Measurements from ENCODE around the gene KCNG2.

The KCNG2 gene

DNA sequence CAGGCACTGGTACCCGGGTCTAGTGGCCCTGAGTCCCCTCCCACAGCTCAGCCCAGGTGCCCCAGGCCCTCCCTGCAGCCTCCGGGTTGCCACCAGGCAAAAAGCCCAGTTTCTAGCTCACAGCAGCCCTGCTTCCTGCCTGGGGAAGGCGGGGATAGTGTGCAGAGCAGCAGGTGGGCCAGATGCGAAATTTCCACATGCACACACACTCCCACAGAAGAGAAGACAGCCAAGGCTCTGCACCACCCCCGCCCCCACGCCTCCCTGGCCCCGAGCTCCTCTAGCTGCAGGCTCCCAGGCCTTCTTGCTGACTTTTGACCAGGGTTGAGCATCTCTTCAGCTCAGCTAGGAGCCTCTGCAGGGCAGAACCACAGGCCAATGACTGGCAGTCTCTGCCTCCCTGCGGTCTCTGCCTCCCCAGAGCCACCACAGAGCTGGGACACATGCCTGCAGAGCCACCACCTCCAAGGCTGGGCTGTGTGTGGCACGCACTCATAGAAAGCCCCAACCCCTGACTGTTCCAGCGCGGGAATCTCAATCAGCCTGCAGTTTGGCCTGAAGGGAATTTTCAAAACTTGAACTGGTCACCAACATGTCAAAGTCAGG lies 146.5 kb downstream of the KCNG2 start:
- H3K4me3 ChIP-seq (ENCODE audit: low read length): no peak overlapping the region
- H4K20me1 ChIP-seq (ENCODE audit: insufficient read depth, low read length): peaks cover 93% of the 10 kb centered on the region
- H3K4me2 ChIP-seq (ENCODE audit: low read length): no peak overlapping the region
- H3K79me2 ChIP-seq (ENCODE audit: low read length): peaks cover 90% of the 10 kb centered on the region
- no peaks in the 10 kb centered on the region for H3K4me1 ChIP-seq (ENCODE audit: low read length)
- no peak overlapping the region for H2AFZ ChIP-seq (ENCODE audit: low read depth, low read length)
- TF ChIP-seq, protein P1, sequence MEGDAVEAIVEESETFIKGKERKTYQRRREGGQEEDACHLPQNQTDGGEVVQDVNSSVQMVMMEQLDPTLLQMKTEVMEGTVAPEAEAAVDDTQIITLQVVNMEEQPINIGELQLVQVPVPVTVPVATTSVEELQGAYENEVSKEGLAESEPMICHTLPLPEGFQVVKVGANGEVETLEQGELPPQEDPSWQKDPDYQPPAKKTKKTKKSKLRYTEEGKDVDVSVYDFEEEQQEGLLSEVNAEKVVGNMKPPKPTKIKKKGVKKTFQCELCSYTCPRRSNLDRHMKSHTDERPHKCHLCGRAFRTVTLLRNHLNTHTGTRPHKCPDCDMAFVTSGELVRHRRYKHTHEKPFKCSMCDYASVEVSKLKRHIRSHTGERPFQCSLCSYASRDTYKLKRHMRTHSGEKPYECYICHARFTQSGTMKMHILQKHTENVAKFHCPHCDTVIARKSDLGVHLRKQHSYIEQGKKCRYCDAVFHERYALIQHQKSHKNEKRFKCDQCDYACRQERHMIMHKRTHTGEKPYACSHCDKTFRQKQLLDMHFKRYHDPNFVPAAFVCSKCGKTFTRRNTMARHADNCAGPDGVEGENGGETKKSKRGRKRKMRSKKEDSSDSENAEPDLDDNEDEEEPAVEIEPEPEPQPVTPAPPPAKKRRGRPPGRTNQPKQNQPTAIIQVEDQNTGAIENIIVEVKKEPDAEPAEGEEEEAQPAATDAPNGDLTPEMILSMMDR (IDR thresholded peaks at IDR 0.05; ENCODE audit: low read depth, low read length): no peak
- TF ChIP-seq EZH2phosphoT487 (IDR thresholded peaks at IDR 0.05; ENCODE audit: low read depth): no peak
- H3K9me3 ChIP-seq (ENCODE audit: insufficient read depth, low read length): no peaks in the 10 kb centered on the region
- no peak overlapping the region for H3K9ac ChIP-seq (ENCODE audit: low read length)
- no peaks in the 10 kb centered on the region for H3K27me3 ChIP-seq (ENCODE audit: low read depth, low read length)
- no peak overlapping the region for H3K27ac ChIP-seq (ENCODE audit: low read length)
- peaks cover 47% of the 10 kb centered on the region for H3K36me3 ChIP-seq (replicated peaks; ENCODE audit: low read depth, low read length)

- peaks cover 93% of the 10 kb centered on the region for H3K79me2 ChIP-seq (ENCODE audit: low read length)
- H3K27ac ChIP-seq (ENCODE audit: low read length): no peak overlapping the region
- H2AFZ ChIP-seq (ENCODE audit: low read depth, low read length): no peak overlapping the region
- H3K36me3 ChIP-seq (replicated peaks; ENCODE audit: low read depth, low read length): peaks cover 47% of the 10 kb centered on the region
- H3K4me3 ChIP-seq (ENCODE audit: low read length): no peak overlapping the region
- H3K9me3 ChIP-seq (ENCODE audit: insufficient read depth, low read length): no peaks in the 10 kb centered on the region
- H3K4me2 ChIP-seq (ENCODE audit: low read length): no peak overlapping the region
- no peak overlapping the region for H3K9ac ChIP-seq (ENCODE audit: low read length)
- peaks cover 95% of the 10 kb centered on the region for H4K20me1 ChIP-seq (ENCODE audit: insufficient read depth, low read length)
- H3K27me3 ChIP-seq (ENCODE audit: low read depth, low read length): no peaks in the 10 kb centered on the region
- H3K4me1 ChIP-seq (ENCODE audit: low read length): peaks cover 3% of the 10 kb centered on the region
- no peak for TF ChIP-seq EZH2phosphoT487 (IDR thresholded peaks at IDR 0.05; ENCODE audit: low read depth)
- TF ChIP-seq, protein P1 (IDR thresholded peaks at IDR 0.05; ENCODE audit: low read depth, low read length): no peak
Measured at GRCh38 chr18:79944746-79945117, 147.0 kb downstream of the KCNG2 start.

DNA sequence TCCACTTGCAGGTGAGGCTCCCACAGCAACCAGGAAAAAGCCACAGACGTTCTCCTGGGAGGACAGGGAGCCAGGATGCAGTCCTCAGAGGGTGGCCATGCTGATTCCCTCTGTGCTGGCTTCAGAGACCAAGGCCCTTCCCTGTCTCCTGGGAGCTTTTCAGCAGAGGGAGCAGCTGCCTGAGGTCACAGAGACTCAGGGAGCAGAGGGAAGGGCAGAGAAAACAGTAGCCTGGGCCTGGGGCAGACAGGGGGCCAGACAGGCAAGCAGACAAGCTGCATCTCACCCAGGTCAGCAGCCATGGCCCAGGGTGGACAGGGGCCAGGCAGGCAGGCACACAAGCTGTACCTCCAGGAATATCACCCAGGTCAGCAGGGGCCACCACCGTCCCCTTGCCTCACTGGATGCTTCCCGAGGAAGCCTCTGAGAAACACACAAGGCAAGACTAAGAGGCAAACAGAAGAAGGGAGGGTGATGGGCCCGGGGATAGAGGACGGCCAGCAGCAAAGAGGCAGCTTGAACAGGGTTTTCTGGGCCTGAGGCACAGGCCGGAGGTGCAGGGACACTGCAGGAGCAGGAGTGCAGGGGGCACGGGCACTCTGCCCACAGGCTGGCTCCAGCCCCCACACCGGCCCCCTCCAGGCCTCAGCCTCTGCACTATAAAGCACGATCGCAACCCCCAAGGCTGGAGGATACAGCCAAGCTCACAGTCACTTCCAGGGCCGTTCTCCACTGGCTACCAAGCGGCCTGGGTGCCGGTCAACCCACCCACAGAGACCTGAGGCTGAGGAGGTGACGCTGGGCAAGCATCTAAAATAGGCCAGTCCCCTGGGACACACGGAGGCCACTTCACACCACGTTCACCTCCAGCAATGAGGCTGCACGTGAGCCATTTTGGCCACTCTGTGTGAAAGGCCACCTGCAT lies 147.6 kb downstream of the KCNG2 start:
- peaks cover 41% of the 10 kb centered on the region for H3K36me3 ChIP-seq (replicated peaks; ENCODE audit: low read depth, low read length)
- no peak overlapping the region for H2AFZ ChIP-seq (ENCODE audit: low read depth, low read length)
- no peak overlapping the region for H3K4me2 ChIP-seq (ENCODE audit: low read length)
- H4K20me1 ChIP-seq (ENCODE audit: insufficient read depth, low read length): peaks cover 93% of the 10 kb centered on the region
- H3K9ac ChIP-seq (ENCODE audit: low read length): no peak overlapping the region
- peaks cover 93% of the 10 kb centered on the region for H3K79me2 ChIP-seq (ENCODE audit: low read length)
- peaks cover 10% of the 10 kb centered on the region for H3K4me1 ChIP-seq (ENCODE audit: low read length)
- H3K4me3 ChIP-seq (ENCODE audit: low read length): no peak overlapping the region
- H3K27ac ChIP-seq (ENCODE audit: low read length): no peak overlapping the region
- H3K9me3 ChIP-seq (ENCODE audit: insufficient read depth, low read length): no peaks in the 10 kb centered on the region
- no peaks in the 10 kb centered on the region for H3K27me3 ChIP-seq (ENCODE audit: low read depth, low read length)
- TF ChIP-seq, protein P1 (IDR thresholded peaks at IDR 0.05; ENCODE audit: low read depth, low read length): no peak
- no peak for TF ChIP-seq EZH2phosphoT487 (IDR thresholded peaks at IDR 0.05; ENCODE audit: low read depth)

- H3K36me3 ChIP-seq (replicated peaks; ENCODE audit: low read depth, low read length): peaks cover 24% of the 10 kb centered on the region
- H3K4me1 ChIP-seq (ENCODE audit: low read length): peaks cover 16% of the 10 kb centered on the region
- no peak overlapping the region for H2AFZ ChIP-seq (ENCODE audit: low read depth, low read length)
- peaks cover 78% of the 10 kb centered on the region for H4K20me1 ChIP-seq (ENCODE audit: insufficient read depth, low read length)
- H3K27me3 ChIP-seq (ENCODE audit: low read depth, low read length): no peaks in the 10 kb centered on the region
- TF ChIP-seq, protein P1 (IDR thresholded peaks at IDR 0.05; ENCODE audit: low read depth, low read length): no peak
- no peak for TF ChIP-seq EZH2phosphoT487 (IDR thresholded peaks at IDR 0.05; ENCODE audit: low read depth)
- no peaks in the 10 kb centered on the region for H3K9me3 ChIP-seq (ENCODE audit: insufficient read depth, low read length)
- no peak overlapping the region for H3K4me2 ChIP-seq (ENCODE audit: low read length)
- H3K79me2 ChIP-seq (ENCODE audit: low read length): peaks cover 84% of the 10 kb centered on the region
- no peak overlapping the region for H3K9ac ChIP-seq (ENCODE audit: low read length)
- no peak overlapping the region for H3K4me3 ChIP-seq (ENCODE audit: low read length)
- H3K27ac ChIP-seq (ENCODE audit: low read length): no peak overlapping the region
Measured at GRCh38 chr18:79947054-79947755, 149.5 kb downstream of the KCNG2 start.
